OCI-LY1 (cell line): ENCODE data around the gene KRTAP9-9.

Experiments
- H2AFZ ChIP-seq: fragments of 200-600 bp; sonication (generic), shearing (Covaris generic); 2 replicates; pipeline ENCODE4 v1.6.0; 2014; ENCODE audit warnings: antibody characterized with exemption, mild to moderate bottlenecking, low read length
- H3F3A ChIP-seq: fragments of 200-600 bp; sonication (generic), shearing (Covaris generic); 2 replicates; pipeline ENCODE4 v1.6.0; 2014; ENCODE audit warnings: mild to moderate bottlenecking, antibody characterized with exemption, low read length, moderate library complexity; ENCODE audit not compliant: insufficient read depth
- H3K27ac ChIP-seq: fragments of 200-600 bp; sonication (generic); 2 replicates; pipeline ENCODE4 v1.5.1; 2014; ENCODE audit warnings: low read length, mixed run types, mild to moderate bottlenecking, low read depth; ENCODE audit not compliant: poor library complexity, severe bottlenecking
- H3K27me3 ChIP-seq: fragments of 200-600 bp; sonication (generic); 2 replicates; pipeline ENCODE4 v1.6.0; 2014; ENCODE audit warnings: antibody characterized with exemption, mild to moderate bottlenecking, low read length, moderate library complexity; ENCODE audit not compliant: insufficient read depth
- H3K36me3 ChIP-seq: fragments of 200-600 bp; sonication (generic); 2 replicates; pipeline ENCODE4 v1.6.1; 2014; ENCODE audit warnings: mild to moderate bottlenecking, antibody characterized with exemption, low read length, moderate library complexity, mixed read lengths; ENCODE audit not compliant: insufficient read depth
- H3K4me1 ChIP-seq: fragments of 200-600 bp; sonication (generic); 2 replicates; pipeline ENCODE4 v1.5.1; 2014; ENCODE audit warnings: mild to moderate bottlenecking, low read length, moderate library complexity; ENCODE audit not compliant: insufficient read depth, severe bottlenecking
- H3K4me2 ChIP-seq: fragments of 200-600 bp; sonication (generic), shearing (Covaris generic); 2 replicates; pipeline ENCODE4 v1.6.1; 2014; ENCODE audit warnings: low read length
- H3K4me3 ChIP-seq: fragments of 200-600 bp; sonication (generic); 2 replicates; pipeline ENCODE4 v1.5.1; 2014; ENCODE audit warnings: low read length, low read depth, mild to moderate bottlenecking, mixed read lengths; ENCODE audit not compliant: poor library complexity, severe bottlenecking
- H3K79me2 ChIP-seq: fragments of 200-600 bp; shearing (Covaris generic); 2 replicates; pipeline ENCODE4 v1.6.1; 2016; ENCODE audit warnings: mixed run types, low read length, mixed read lengths; ENCODE audit not compliant: insufficient read depth
- H3K9ac ChIP-seq: fragments of 200-600 bp; sonication (generic), shearing (Covaris generic); 2 replicates; pipeline ENCODE4 v1.6.1; 2014; ENCODE audit warnings: mild to moderate bottlenecking, low read length, mixed read lengths
- H3K9me2 ChIP-seq: fragments of 200-600 bp; sonication (generic), shearing (Covaris generic); 2 replicates; pipeline ENCODE4 v1.6.1; 2014; ENCODE audit warnings: low read depth, mild to moderate bottlenecking, low read length, mixed read lengths
- H3K9me3 ChIP-seq: fragments of 200-600 bp; shearing (Covaris generic); 2 replicates; pipeline ENCODE4 v1.6.1; 2014; ENCODE audit warnings: low read length, mixed read lengths
- H4K20me1 ChIP-seq: fragments of 200-600 bp; sonication (generic), shearing (Covaris generic); 2 replicates; pipeline ENCODE4 v1.6.0; 2016; ENCODE audit warnings: mild to moderate bottlenecking, low read length; ENCODE audit not compliant: insufficient read depth
- EZH2 ChIP-seq: fragments of 200-600 bp; sonication (generic), shearing (Covaris generic); IDR thresholded peaks from 2 replicates; pipeline ENCODE4 v1.8.0; 2017; ENCODE audit warnings: borderline replicate concordance, mixed run types, mild to moderate bottlenecking, antibody characterized with exemption, low read length, moderate library complexity, mixed read lengths
- TF ChIP-seq, protein P1 (sequence below): fragments of 200-600 bp; sonication (generic), shearing (Covaris generic); IDR thresholded peaks from 2 replicates; pipeline ENCODE4 v1.5.1; 2017; ENCODE audit warnings: mild to moderate bottlenecking, antibody characterized with exemption, low read length, moderate library complexity, mixed read lengths

Gene KRTAP9-9

DNA sequence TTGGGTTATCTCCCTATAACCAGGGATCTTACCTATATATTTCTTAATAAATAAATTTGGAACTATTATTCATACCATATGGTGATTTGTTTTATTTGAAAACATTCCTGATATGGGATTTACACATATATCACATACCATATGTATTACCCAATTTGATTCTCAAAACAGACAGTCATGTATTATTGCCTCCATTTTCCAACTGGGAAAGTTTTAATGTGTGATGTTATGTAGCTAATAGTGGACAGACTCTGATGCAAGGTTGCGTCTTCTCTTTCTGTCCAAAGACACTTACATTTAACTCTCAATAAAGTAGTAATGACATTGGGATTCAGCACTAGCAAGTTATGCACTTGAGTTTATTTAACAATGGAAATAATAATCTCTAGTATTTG, 1.1 kb downstream of the KRTAP9-9 start:
- H3K79me2 ChIP-seq, result no peaks in the 10 kb centered on the region
- TF ChIP-seq EZH2, result no peak
- TF ChIP-seq, protein P1, sequence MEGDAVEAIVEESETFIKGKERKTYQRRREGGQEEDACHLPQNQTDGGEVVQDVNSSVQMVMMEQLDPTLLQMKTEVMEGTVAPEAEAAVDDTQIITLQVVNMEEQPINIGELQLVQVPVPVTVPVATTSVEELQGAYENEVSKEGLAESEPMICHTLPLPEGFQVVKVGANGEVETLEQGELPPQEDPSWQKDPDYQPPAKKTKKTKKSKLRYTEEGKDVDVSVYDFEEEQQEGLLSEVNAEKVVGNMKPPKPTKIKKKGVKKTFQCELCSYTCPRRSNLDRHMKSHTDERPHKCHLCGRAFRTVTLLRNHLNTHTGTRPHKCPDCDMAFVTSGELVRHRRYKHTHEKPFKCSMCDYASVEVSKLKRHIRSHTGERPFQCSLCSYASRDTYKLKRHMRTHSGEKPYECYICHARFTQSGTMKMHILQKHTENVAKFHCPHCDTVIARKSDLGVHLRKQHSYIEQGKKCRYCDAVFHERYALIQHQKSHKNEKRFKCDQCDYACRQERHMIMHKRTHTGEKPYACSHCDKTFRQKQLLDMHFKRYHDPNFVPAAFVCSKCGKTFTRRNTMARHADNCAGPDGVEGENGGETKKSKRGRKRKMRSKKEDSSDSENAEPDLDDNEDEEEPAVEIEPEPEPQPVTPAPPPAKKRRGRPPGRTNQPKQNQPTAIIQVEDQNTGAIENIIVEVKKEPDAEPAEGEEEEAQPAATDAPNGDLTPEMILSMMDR, result no peak
- no peaks in the 10 kb centered on the region for H4K20me1 ChIP-seq
- H3K27ac ChIP-seq, result no peak overlapping the region
- H3K9ac ChIP-seq, result no peak overlapping the region
- H3K36me3 ChIP-seq, result no peaks in the 10 kb centered on the region
- no peaks in the 10 kb centered on the region for H3F3A ChIP-seq
- no peaks in the 10 kb centered on the region for H3K27me3 ChIP-seq
- H3K4me2 ChIP-seq, result no peak overlapping the region
- H2AFZ ChIP-seq, result no peak overlapping the region
- no peaks in the 10 kb centered on the region for H3K9me3 ChIP-seq
- H3K4me1 ChIP-seq, result no peaks in the 10 kb centered on the region
- no peaks in the 10 kb centered on the region for H3K9me2 ChIP-seq
- H3K4me3 ChIP-seq, result no peak overlapping the region

DNA sequence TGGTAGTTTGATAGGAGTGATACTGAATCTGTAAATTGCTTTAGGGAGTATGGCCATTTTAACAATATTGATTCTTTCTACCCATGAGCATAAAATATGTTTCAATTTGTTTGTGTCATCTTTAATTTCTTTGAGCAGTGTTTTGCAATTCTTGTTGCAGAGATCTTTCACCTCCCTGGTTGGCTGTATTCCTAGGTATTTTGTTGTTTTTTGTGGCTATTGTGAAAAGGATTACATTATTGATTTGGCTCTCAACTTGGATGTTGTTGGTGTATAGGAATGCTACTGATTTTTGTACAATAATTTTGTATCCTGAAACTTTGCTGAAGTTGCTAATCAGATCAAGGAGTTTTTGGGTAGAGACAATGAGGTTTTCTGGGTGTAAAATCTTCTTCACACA, 3.2 kb downstream of the KRTAP9-9 start:
- H3K9ac ChIP-seq, result no peak overlapping the region
- H3F3A ChIP-seq, result no peaks in the 10 kb centered on the region
- H3K79me2 ChIP-seq, result no peaks in the 10 kb centered on the region
- no peak for TF ChIP-seq EZH2
- TF ChIP-seq, protein P1, result no peak
- no peaks in the 10 kb centered on the region for H3K9me3 ChIP-seq
- no peaks in the 10 kb centered on the region for H3K36me3 ChIP-seq
- H3K9me2 ChIP-seq, result no peaks in the 10 kb centered on the region
- H3K27ac ChIP-seq, result no peak overlapping the region
- H3K27me3 ChIP-seq, result no peaks in the 10 kb centered on the region
- H3K4me2 ChIP-seq, result no peak overlapping the region
- no peak overlapping the region for H3K4me3 ChIP-seq
- no peaks in the 10 kb centered on the region for H3K4me1 ChIP-seq
- no peaks in the 10 kb centered on the region for H4K20me1 ChIP-seq
- H2AFZ ChIP-seq, result no peak overlapping the region

DNA sequence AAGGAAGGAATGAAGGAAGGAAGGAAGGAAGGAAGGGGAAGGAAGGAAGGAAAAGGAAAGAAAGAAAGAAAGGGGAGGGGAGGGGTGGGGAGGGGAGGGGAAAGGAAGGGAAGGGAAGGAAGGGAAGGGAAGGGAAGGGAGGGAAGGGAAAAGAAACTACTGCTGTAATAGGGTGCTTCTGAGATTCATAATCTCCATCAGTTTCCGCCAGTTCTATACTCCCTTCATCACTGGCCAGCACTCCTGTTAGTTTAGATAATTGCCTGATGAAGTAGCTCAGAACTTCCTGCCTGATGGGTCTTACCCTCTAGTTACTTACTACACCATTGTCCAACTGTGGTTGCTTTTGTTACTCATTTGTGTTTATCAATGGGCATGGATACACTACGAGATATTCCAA, 8.0 kb downstream of the KRTAP9-9 start:
- Histone ChIP-seq H2AFZ (no peak overlapping the region), H3K27me3 (no peaks in the 10 kb centered on the region), H3K9me2 (no peaks in the 10 kb centered on the region), H3K9me3 (no peaks in the 10 kb centered on the region), H3K4me2 (no peak overlapping the region), H3K79me2 (no peaks in the 10 kb centered on the region), H4K20me1 (no peaks in the 10 kb centered on the region), H3K4me3 (no peak overlapping the region), H3K36me3 (no peaks in the 10 kb centered on the region), H3F3A (no peaks in the 10 kb centered on the region), H3K4me1 (no peaks in the 10 kb centered on the region), H3K9ac (no peak overlapping the region), H3K27ac (no peak overlapping the region)
- no peak for TF ChIP-seq EZH2
- TF ChIP-seq, protein P1, result no peak
